ENCODE results near the gene TSPAN9. TPM values are rescaled to one million over a fixed set of nuclear protein-coding genes. Genes with fewer than 3 reads are reported as not detected.

Gene TSPAN9
- total RNA-seq, 4 donors from 2014 or later = 27.9 to 49.1 (median 42.0) TPM

DNA sequence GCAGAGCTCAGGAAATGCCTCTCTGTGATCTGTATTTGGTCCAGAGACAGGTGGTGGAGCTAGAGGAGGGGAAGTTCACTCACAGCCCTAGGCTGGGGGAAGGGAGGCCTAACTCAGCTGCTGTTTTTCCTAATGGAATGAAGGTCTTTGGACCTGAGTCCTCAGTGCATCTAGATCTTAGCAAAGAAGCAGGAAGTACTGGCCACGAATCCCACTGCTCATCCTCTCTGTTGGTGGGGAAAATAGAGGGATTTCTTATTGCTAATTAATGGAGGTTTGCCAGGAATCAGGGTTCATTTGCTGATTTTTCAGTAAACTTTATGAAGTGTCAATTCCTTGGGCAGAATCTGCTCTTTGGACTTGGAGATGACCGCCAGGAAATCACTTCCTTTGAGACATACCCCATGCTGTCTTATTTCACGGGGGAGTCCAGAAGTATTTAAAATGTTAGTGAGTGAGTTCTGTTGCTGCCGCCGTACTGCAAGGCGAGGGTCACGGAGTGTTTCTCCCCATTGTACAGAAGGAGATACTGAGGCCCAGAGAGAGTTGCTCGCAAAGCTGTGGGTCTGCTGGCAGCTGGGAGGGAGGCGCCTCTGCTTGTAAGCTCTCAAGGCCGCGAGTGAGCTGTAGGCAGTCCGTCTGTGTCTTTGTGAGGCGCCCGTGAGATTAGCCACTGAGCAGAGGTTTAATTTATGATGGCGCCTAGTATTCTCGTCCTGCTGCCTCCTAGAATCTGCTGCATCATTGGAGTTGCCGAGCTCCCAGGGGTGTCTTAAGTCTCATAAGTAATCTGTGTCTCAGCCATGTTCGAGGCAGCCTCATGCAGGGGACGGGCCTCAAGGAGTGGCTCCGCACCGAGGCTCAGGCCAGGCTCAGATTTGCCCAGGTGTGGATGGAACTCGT, 88.2 kb downstream of the TSPAN9 start:
- H3K4me3 ChIP-seq (ENCODE audit: low read depth, poor library complexity, severe bottlenecking) = no peak overlapping the region
- WGBS, 2 donors = 91 to 93% methylated on average over 22 of the region's 22 CpGs
- TF ChIP-seq POLR2A (IDR thresholded peaks at IDR 0.05) = no peak
- TF ChIP-seq, protein P1, sequence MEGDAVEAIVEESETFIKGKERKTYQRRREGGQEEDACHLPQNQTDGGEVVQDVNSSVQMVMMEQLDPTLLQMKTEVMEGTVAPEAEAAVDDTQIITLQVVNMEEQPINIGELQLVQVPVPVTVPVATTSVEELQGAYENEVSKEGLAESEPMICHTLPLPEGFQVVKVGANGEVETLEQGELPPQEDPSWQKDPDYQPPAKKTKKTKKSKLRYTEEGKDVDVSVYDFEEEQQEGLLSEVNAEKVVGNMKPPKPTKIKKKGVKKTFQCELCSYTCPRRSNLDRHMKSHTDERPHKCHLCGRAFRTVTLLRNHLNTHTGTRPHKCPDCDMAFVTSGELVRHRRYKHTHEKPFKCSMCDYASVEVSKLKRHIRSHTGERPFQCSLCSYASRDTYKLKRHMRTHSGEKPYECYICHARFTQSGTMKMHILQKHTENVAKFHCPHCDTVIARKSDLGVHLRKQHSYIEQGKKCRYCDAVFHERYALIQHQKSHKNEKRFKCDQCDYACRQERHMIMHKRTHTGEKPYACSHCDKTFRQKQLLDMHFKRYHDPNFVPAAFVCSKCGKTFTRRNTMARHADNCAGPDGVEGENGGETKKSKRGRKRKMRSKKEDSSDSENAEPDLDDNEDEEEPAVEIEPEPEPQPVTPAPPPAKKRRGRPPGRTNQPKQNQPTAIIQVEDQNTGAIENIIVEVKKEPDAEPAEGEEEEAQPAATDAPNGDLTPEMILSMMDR (IDR thresholded peaks at IDR 0.05) = no peak
- intact Hi-C loops (cut with DNase I; ENCODE audit: low total_unique reads) = no loop called here
- no peak for DNase-seq (ENCODE audit: low spot score in 2 of 2)

DNA sequence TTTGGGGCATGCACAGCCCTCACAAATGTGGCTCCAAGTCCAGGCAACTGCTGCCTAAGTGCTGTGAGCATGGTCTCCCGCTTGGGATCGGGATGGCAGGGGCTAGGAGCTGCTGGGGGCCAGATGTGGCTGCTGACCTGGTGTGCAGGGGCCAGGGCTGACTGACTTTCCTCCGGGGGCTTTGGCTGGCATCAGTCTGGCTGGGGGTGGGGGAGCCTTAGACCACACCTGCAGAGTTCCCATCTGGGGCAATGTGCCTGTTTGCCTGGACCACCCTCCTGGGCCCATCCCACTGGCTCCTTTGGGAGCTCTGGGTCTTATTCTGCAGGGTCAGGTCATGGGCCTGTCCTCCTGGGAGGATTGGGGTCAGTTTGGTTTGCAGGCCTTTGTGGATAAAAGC, 90.5 kb downstream of the TSPAN9 start:
- intact Hi-C loops (cut with DNase I; ENCODE audit: low total_unique reads) = no loop called here
- WGBS, 2 donors = 86 to 90% methylated on average over 3 of the region's 3 CpGs
- no peak for DNase-seq (ENCODE audit: low spot score in 2 of 2)
- H3K4me3 ChIP-seq (ENCODE audit: low read depth, poor library complexity, severe bottlenecking) = no peak overlapping the region
- TF ChIP-seq, protein P1 (IDR thresholded peaks at IDR 0.05) = no peak
- TF ChIP-seq POLR2A (IDR thresholded peaks at IDR 0.05) = no peak

DNA sequence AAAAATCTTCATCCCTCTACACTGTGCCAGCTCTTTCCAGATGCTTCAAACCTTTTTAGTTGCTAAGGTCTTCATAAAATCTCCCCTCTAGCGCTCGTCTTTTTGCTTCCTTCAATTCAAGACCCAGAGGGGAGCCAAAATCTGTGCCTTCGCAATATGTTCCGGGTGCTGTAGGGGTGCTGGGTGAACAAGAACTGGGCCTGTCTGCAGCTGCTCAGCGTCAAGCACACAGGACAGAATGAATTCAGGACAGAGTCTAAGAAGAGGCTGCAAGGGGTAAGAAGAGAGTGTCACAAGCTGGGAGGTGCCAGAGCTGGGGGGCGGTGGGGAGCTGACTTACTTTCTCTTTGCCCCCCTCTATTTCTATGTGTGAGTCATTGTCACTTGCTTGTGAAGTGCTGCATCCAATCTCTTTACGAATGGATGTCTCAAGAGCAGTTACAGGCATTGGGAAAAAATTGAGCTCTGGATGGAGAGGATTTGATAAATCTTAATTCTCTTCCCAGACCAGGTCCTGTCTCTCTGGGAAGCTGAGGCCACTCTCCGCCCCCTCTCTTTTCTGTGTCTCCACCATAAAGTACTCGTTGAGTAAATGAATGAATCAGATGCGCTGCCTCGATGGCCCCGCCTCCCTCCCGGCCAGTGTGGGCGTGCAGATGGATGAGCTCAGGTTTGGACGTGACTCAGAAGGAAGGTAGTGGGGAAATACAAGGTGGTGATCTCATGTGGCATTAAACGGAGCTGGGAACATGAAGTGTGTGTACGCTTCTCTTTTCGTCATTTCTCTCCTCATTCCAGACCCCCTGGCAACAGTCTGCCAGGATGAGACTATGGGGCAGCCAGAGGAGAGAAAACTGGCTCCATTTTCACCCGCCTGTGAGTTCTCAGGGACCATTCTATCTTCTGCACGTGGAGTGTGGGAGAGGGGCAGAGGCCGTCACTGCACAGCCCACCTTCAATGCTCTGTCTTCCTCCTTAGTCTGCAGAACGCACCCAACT, 91.3 kb downstream of the TSPAN9 start:
- 58 to 63% methylated on average over 22 of the region's 22 CpGs for WGBS, 2 donors
- TF ChIP-seq POLR2A (IDR thresholded peaks at IDR 0.05) = no peak
- TF ChIP-seq, protein P1 (IDR thresholded peaks at IDR 0.05) = no peak
- no peak overlapping the region for H3K4me3 ChIP-seq (ENCODE audit: low read depth, poor library complexity, severe bottlenecking)
- intact Hi-C loops (cut with DNase I; ENCODE audit: low total_unique reads) = no loop called here
- DNase-seq (ENCODE audit: low spot score in 2 of 2) = peak in 1 of 2 donors; percentile 30

DNA sequence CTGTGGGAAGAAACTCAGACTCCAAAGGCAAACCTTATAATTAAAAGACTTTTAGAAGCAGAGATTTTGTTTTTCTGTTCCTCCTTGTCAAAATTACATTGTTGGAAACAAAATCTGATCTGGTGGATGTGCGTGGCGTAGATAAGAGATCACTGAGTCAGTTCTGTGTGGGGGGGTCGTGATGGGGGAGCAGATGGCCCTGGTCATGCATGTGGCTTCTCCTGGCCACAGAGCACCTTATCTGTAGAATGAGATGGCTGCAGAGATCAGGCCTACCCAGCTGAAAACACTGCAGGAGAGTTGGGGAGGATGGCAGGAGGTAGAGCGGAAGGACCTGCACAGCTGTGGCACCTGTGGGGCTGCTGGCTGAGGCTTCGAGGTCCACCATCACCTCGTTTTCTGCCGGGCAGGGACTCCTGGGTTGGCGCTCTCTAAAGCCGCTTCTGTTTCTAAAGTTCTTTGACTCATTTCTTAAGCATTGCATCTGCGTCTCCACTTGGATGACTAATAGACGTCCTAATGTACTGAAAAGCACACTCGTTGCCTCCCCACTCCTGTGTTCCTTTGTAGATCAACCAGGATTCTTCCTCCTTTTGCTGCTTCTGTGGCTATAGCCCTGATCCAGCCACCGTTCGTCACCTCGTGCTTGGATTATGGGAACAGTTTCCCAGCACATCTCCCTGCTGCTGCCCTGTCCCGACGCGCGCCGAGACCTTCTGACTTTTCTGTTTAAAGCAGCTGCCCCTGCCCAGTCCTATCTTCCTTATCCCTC, 93.4 kb downstream of the TSPAN9 start:
- TF ChIP-seq, protein P1 (IDR thresholded peaks at IDR 0.05) = no peak
- no peak for TF ChIP-seq POLR2A (IDR thresholded peaks at IDR 0.05)
- DNase-seq (ENCODE audit: low spot score in 2 of 2) = no peak
- intact Hi-C loops (cut with DNase I; ENCODE audit: low total_unique reads) = no loop called here
- H3K4me3 ChIP-seq (ENCODE audit: low read depth, poor library complexity, severe bottlenecking) = no peak overlapping the region
- 88 to 91% methylated on average over 20 of the region's 20 CpGs for WGBS, 2 donors

DNA sequence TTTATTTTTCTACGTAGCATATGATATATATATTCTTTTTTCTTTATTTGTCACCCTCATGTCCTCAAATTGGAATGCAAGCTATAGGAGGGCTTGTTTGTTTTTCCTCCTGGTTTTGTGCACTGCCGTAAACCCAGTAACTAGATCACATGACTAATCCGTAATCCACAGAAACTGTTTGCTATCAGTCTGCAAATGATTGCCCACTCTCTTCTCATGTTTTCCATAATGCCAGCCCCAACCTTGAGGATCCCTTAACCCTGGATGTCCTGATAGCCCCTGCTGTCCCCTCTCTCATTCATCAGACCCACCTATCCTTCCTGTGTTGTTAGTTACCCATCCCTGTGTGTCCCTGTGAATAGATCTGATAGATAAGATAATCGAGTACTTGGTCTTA, 94.0 kb downstream of the TSPAN9 start:
- TF ChIP-seq, protein P1 (IDR thresholded peaks at IDR 0.05) = no peak
- no peak for TF ChIP-seq POLR2A (IDR thresholded peaks at IDR 0.05)
- H3K4me3 ChIP-seq (ENCODE audit: low read depth, poor library complexity, severe bottlenecking) = no peak overlapping the region
- no peak for DNase-seq (ENCODE audit: low spot score in 2 of 2)
- intact Hi-C loops (cut with DNase I; ENCODE audit: low total_unique reads) = no loop called here
- WGBS, 2 donors = 59 to 68% methylated on average over 4 of the region's 4 CpGs

Data from lower leg skin (tissue), 4 donors.